GM18861 (cell line): Measurements from ENCODE around the gene PRR4.

Source experiments
- ATAC-seq: cut with Tn5 transposase; IDR thresholded peaks from one replicate; pipeline ENCODE4 v1.9.1; 2021; ENCODE audit not compliant: unreplicated experiment

Gene PRR4, protein sequence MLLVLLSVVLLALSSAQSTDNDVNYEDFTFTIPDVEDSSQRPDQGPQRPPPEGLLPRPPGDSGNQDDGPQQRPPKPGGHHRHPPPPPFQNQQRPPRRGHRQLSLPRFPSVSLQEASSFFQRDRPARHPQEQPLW

GRCh38 chr12:10849425-10849878 is at the start of gene PRR4:
Gene PRR4, minus strand, starts transcription at chr12:10849475. Its CDS starts 38 bp downstream, at chr12:10849437.
- ATAC-seq = no peak

GRCh38 chr12:10896854-10897253 is 47.6 kb upstream of the PRR4 start:
- ATAC-seq = no peak

DNA sequence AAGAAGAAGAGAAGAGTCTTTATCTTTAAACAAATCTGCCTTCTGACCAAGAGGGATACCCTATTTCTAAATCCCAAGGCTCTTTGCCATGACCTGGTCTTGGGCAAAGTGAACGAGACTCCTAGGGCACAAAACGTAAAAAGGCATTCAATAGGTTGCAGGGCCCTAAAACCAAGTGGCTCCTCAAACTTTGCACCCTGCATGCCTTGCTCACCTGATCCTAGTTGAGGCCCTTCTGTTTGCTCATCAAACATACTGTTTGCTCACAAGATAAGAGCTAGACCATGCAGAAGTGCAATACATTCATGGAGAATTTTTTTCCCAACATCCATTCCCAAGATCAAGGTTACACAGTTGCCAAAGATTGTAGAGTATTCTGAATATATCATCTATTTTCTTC is 42.7 kb upstream of the PRR4 start:
- no peak for ATAC-seq

DNA sequence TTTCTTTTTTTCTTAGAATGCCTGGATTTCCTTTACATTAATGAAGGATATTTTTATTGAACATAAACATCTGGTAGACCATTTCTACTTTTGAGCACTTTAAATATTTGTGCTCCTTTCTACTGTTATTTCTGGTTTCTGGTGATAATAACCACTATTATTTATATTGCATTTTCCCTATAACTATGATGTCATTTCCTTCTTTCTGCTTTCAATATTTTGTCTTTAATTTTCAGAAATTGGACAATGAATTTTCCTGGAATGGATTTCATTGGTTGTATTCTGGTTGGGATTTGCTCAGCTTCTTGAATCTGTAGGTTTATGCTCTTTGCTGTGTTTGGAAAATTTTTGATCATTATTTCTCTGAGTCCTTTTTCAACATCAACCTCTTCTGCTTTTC is 40.0 kb upstream of the PRR4 start:
- no peak for ATAC-seq

- no peak for ATAC-seq
Measured at GRCh38 chr12:10884086-10884725, 34.9 kb upstream of the PRR4 start, which contains the start of gene PRH1. Gene PRH1, minus strand, starts transcription at chr12:10884255. Its CDS starts 38 bp downstream, at chr12:10884217.

DNA sequence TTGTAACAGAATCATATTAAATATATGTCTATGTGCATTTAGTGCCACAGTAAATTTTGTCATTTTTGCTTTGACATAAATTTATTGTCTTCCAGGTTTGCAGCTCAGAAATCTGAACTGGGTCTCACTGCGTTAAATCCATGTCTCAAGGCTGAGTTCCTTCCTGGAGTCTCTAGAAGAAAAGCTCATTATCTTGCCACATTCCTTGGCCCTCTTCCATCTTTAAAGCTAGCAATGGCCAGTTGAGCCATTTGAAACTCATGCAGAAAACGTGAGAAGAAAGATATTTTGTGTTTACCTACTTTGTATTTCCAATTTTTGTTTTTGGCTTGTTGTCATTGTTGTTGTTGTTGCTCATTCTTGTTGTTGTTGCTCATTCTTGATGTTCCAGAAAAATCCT is 24.1 kb upstream of the PRR4 start:
- ATAC-seq = no peak

- ATAC-seq = no peak
Measured at GRCh38 chr12:10867381-10867780, 18.1 kb upstream of the PRR4 start.

DNA sequence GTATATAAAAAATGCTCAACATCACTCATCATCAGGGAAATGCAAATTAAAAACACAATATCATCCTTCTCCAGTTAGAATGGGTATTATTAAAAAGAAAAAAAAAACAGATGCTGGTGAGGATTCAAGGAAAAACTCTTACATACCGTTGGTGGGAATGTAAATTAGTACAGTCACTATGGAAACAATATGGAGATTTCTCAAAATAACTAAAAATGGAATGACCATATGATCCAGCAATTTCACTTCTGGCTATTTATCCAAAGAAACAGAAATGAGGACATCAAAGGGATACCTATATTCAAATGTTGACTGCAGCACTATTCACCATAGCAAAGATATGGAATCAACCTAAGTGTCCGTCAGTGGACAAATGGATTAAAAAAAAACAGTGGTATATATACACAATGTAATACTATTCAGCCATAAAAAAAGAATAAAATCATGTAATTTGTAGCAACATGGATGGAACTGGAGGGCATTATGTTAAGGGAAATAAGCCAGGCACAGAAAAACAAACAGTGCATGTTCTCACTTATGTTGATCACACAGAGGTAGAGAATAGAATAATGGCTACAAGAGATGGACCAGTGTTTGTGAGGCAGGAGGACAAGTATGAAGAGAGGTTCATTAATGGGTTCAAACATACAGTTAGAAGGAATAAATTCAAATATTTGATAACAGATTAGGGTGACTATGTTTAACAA is 14.4 kb upstream of the PRR4 start:
- no peak for ATAC-seq

GRCh38 chr12:10861366-10861765 is 12.1 kb upstream of the PRR4 start:
- ATAC-seq = no peak

- ATAC-seq = no peak
Measured at GRCh38 chr12:10855807-10856206, 6.5 kb upstream of the PRR4 start.

GRCh38 chr12:10853776-10854175 is 4.5 kb upstream of the PRR4 start:
- no peak for ATAC-seq

DNA sequence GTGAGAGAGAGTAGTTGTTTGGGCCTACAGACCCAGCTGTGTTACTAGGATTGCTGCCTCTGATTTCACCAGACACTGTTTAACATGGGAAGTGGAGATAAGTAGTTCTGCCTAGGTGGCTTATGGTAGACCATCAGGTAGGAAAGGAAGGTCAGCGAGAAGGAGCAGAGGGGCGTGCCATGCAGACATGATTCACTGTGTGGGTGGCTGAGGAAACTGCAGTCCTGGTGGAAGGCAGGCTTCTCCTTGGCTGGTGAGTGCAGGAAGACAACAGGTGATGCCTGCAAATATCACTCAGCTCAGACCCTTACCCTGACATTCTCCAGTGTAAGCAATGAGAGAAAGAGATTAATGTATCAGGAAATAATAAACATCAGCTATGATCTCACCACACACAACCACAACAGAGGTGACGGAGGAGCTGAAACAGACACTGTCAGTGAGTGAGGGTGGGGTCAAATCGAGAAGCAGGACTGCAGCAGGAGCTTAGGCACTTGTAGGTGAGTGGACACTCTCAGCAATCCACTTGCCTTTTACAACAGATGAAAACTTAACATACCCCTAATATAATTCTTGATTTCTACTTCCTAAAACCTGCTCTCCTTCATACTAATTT is 2.1 kb upstream of the PRR4 start:
- ATAC-seq = no peak

GRCh38 chr12:10847744-10848143 is 1.5 kb downstream of the PRR4 start:
- ATAC-seq = no peak

- ATAC-seq = no peak
Measured at GRCh38 chr12:10842862-10843261, 6.4 kb downstream of the PRR4 start.

DNA sequence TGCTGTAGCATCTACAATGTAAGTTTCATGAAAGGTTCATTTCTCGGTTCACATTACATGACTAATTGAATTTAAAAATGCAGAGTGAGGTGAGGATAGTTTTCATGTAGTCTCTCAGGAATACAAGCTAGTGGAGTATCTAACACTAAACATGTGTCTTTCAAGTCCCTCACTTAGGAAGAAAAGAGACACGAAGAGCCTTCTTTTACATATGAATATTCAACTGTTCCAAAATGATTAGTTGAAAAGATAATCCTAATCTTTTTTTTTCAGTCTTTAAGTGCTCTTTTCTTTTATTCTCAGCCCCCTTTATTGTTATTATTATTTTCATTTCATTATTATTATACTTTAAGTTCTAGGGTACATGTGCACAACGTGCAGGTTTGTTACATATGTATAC is 10.8 kb downstream of the PRR4 start:
- ATAC-seq = no peak

DNA sequence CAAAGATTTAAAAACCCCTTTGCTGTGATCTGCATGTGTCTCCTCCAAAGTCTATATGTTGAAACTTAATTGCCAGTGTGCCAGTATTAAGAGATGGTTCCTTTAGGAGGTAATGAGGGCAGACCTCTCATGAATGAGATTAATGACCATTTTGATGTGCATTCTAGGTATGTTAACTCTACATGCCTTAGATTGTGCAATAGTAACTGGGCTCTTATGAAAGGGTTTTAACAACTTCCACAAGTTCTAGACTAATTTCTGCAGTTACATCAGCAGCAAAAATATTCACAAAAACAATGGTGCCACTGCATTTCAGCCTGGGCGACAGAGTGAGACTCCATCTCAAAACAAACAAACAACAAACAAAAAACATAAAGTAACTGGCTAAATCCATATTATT is 19.3 kb downstream of the PRR4 start:
- no peak for ATAC-seq

DNA sequence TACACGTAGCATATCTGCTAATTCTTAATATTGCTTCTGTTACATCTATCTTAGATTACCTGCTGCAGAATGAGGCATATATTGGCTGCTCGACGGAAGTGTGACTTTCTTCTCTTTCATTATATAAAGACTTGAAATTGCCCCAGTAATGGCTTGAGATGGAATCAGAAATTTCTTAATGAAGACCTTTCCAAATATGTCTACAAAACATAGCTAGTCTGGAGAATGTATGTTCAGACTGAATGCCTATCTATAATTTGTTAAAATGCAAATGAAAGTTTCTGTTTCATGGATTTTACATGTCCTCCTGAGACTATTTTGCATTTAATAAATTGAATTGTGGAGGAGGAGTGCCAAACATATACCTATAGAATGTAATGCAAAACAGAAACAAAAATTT is 23.0 kb downstream of the PRR4 start, which contains the start of gene TAS2R10:
TSS of gene TAS2R10 (minus strand) at position 101 of the 400 bp plus-strand sequence. CDS start at position 12, 89 bp downstream.
- no peak for ATAC-seq

- ATAC-seq = no peak
Measured at GRCh38 chr12:10824957-10825356, 24.3 kb downstream of the PRR4 start.

GRCh38 chr12:10811883-10812536 is 37.3 kb downstream of the PRR4 start:
- ATAC-seq = no peak

DNA sequence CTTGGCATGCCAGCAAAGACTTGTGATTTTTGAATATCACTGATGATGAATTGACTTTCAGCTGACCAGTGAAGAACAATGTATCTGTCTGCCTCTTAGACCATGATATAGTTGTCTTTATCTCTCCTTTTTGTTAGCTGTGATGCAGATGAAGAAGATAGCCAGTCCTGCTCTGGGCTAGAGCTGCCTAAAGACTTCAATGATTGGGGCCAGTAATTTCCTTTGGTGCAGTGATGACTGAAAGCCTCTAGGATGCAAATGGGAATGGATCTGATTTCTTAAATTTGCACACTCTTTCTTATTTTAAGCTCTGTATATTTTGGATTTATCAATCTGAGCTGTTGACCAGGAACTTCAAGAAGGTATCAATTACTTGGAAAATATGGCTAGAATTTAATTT is 39.2 kb downstream of the PRR4 start, which contains the start of gene TAS2R9:
TSS of gene TAS2R9 (minus strand) at position 101 of the 400 bp plus-strand sequence. CDS start at position 8, 93 bp downstream.
- no peak for ATAC-seq

DNA sequence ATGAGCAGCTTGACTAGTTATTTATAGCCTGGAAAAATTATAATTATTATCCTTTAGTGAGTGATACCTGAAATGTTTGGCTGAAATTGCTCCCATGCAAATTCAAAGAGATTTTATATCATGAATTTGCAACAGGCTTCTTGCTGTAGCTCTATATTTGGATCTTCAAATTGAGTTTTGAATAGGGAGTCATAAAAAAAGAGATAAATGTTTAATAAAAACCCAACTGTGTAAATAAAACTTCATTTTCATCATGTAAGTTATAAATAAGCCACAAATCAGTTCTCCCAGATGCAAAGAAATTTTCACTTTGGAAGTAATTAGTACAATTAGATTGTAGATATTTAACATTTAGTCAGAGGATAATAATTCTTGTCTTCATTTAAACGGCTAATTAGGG is 42.1 kb downstream of the PRR4 start, which contains the start of gene TAS2R8:
TSS of gene TAS2R8 (minus strand) at position 101 of the 400 bp plus-strand sequence. CDS start 306 bp downstream, outside the sequence.
- no peak for ATAC-seq
